Right renal cortex interstitium (tissue), 3 donors: Measurements from ENCODE around the gene STT3A. TPM values are rescaled to one million over a fixed set of nuclear protein-coding genes. Genes with fewer than 3 reads are reported as not detected.
A peak's percentile ranks its signal among the peaks of the same experiment; 100 is the strongest.

Source experiments
- DNase-seq, 3 donors: peaks; one replicate each; pipeline ENCODE4 v3.0.0-alpha.2; 2013; ENCODE audit warnings: low read depth in 3 of 3, low spot score in 2 of 3
- polyA plus RNA-seq, 3 donors: library from polyadenylated mRNA; unstranded; fragments of 120-200 nt; gene quantifications; one replicate each; pipeline ENCODE4 v1.2.1, GENCODE V29; 2013; ENCODE audit not compliant: insufficient read length in 3 of 3

Gene STT3A
- polyA plus RNA-seq, 3 donors = 203 to 233 (median 218) TPM

GRCh38 chr11:125586623-125587022 is 6.0 kb upstream of the STT3A start:
- DNase-seq = no peak

- no peak for DNase-seq
Observed at GRCh38 chr11:125587480-125587879, 5.2 kb upstream of the STT3A start.

GRCh38 chr11:125588505-125588904 is 4.1 kb upstream of the STT3A start:
- DNase-seq = no peak

- DNase-seq = peak in 1 of 3 donors; percentile 35
Observed at GRCh38 chr11:125591649-125592304, 875 bp upstream of the STT3A start.

GRCh38 chr11:125593114-125593820 is 615 bp downstream of the STT3A start:
- no peak for DNase-seq

GRCh38 chr11:125594958-125595357 is 2.3 kb downstream of the STT3A start:
- DNase-seq = no peak

GRCh38 chr11:125600663-125601062 is 8.0 kb downstream of the STT3A start:
- DNase-seq = no peak

- no peak for DNase-seq
Observed at GRCh38 chr11:125603207-125603606, 10.6 kb downstream of the STT3A start.

- no peak for DNase-seq
Observed at GRCh38 chr11:125605417-125605816, 12.8 kb downstream of the STT3A start.

- no peak for DNase-seq
Observed at GRCh38 chr11:125609545-125609944, 16.9 kb downstream of the STT3A start.

GRCh38 chr11:125618383-125618782 is 25.7 kb downstream of the STT3A start:
- DNase-seq = no peak

- no peak for DNase-seq
Observed at GRCh38 chr11:125621995-125622394, 29.3 kb downstream of the STT3A start.

- no peak for DNase-seq
Observed at GRCh38 chr11:125623064-125623463, 30.4 kb downstream of the STT3A start.

GRCh38 chr11:125624756-125625213 is 32.1 kb downstream of the STT3A start, which contains the start of gene CHEK1:
Gene CHEK1, plus strand, starts transcription at chr11:125625163. Its CDS starts 1,606 bp downstream, at chr11:125626769.
- DNase-seq = no peak

- no peak for DNase-seq
Observed at GRCh38 chr11:125625225-125625629, 32.6 kb downstream of the STT3A start.

- DNase-seq = peak; percentile 89 to 90 (median 89)
Observed at GRCh38 chr11:125625630-125626287, 33.1 kb downstream of the STT3A start.

GRCh38 chr11:125626288-125626950 is 33.8 kb downstream of the STT3A start:
- DNase-seq = peak; percentile 39 to 41 (median 41)

GRCh38 chr11:125627236-125627910 is 34.7 kb downstream of the STT3A start:
- DNase-seq = no peak

GRCh38 chr11:125637840-125638239 is 45.2 kb downstream of the STT3A start:
- DNase-seq = no peak

- DNase-seq = no peak
Observed at GRCh38 chr11:125638315-125638714, 45.7 kb downstream of the STT3A start.
